ENCODE data around the gene KLHL29.

Gene KLHL29

DNA sequence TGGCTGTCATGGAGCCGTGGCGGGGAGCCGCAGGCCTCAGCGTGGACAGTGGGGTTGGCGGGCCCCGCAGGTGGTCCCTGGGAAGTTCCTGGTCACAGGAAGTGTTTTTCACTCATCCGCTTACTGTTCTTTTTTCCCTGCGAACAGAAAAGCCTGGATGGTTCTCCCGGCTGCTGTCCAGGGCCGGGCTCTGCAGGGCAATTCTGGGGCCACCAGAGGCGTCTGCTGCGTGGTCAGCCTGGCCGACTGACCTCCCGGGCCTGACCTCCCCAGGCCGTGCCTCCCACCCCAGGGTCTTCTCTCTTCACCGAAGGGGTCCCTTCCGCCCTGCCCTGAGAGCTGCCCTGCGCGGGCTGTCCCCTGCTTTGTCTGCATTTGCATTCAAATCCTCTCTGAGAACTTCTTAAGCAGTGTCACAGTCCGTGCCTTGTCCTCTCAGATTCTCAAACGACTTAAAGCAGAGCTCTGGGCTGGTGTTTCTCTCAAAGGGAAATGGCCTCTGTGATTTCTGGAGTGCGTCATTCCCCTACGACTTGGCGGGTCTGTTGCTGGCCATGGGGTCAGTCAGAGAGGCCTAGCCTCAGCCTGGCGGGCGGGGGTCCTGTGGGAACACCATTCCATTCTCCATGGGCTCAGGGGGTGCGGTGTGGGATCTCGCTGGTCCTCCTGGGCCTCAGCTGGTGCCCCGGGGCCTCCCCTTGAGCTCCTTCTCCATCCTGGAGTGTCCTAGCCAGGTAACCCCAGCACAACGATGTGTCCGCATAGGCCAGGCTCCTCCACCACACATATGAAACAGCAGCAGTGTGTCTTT is 38.3 kb downstream of the KLHL29 start:
- DNase-seq: no peak

DNA sequence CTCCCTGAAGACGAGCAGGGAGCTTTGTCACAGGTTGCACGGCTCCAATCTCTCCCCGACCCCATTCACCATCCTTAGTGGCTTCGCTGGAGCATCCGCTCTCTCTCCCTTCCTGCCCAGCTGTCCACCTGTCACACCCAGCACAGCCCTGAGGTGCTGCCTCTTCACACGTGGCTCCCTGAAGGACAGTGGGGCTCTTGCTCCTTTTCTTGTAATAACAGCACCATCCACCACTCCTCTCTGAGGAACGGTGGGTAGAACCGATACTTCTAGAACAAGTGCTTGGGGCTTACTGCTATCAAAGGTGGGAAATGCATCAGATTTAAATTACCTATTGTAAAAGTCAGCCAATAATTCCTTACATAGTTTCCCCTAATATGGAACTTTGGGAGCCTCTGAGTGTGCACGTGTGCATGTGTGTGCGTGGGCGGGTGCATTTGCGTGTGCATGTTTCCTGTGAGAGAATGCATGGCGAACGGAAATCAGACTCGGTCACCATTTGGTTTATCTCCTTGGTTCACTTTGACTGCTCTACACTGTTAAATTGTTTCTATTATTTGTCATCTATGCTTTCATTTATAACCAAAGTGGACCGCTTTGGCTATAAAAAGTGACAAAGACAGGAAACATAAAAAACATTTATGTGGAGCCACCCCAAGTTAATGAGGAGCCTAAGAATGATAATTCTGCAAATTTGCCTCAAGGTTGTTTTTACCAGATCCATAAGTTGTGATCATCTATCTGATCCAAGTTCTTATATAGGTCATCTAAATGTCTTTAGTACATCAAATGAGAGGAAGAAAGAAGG is 39.1 kb downstream of the KLHL29 start:
- DNase-seq: no peak

DNA sequence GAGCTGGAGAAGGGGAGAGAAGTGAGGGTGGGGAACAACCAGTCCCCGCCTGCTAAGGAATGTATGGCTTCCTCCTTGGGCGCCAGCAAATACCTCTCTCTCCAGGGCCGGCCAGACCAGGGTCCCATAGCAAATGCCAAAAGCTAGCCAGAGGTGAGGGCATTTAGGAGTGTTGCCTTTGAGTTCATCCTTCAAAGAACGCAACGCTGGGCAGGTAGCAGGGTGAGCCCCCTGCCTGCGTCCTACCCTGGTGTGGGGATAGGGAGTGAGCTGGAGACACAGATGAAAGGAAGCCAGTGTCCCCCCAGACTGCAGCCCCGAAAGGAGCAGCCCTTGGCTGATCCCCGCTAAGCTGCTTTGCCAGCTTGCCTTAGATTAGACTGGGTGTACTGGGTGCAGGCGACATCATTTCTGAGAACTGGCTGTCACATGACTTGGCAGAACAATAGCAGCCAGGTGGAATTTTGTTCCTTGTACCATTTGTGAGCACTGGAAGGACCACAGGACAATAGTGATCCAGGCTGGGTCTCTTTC is 40.4 kb downstream of the KLHL29 start:
- DNase-seq: no peak

- DNase-seq: no peak
Measured at GRCh38 chr2:23425885-23426262, 40.9 kb downstream of the KLHL29 start.

DNA sequence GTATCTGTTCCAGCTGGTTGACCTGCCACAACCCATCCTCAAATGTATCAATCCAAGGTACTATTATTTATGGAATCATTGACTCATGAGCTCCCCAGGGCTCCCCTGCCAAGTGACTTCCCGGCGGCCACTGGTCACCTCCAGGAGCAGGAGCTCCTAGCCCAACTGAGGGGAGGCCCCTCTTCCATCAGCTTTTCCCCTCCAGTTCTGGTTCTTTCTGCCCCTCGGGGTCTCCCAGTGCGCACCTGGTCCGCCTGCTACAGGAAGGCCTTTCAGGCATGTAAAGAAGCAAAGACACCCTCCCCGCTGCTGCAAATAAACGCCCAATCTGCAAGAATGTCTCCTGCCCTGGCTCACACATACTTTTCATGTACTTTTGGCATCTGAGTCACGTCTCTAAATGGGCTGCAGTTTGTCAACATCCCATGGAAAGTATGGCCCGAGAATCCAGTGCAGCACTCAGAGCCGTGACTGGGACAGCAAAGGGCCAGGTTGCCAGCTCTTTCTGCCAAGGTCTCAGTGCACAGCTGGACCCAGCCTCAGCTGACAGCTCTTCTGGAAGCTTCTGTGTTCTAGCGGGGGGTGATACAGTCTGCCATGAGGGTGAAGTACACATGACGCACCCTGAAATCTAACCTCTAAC is 41.4 kb downstream of the KLHL29 start:
- no peak for DNase-seq

DNA sequence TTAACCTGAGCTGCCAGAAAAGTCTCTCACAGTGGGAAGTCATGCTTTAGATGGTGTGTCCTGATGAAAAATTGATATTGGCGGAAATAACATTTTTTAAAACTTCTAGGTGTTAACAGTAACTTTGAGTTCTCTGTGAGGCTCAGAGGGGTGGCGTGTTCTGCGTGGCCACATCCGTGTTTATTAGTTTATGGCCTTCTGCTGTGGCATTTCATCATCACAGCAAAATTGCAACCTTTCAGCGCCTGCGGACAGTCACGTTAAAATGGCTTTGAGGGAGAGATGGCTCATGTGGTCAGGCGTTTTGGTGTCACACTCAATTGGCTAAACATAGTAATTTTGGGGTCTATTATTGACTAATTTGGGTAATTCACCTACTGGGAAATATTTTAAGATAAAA is 42.4 kb downstream of the KLHL29 start:
- DNase-seq: no peak

DNA sequence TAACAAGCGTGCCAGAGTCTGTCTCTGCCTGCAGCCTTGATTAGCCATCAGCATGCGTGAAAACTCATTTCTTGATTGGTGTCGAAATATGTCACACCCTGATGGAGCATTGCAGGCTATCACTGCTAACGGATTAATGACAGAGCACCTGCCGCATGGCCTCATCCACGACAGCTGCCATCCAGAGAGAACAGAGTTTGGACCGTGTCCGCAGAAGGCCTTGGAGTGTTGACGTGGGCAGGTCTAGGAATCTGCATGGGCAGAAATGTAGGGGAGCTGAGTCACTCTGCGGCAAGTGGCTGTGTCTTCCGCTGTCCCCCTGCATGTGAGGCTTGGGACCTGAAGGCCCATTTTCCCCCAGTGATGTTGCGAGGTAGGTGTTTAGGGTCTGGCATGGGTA is 43.0 kb downstream of the KLHL29 start:
- DNase-seq: no peak

DNA sequence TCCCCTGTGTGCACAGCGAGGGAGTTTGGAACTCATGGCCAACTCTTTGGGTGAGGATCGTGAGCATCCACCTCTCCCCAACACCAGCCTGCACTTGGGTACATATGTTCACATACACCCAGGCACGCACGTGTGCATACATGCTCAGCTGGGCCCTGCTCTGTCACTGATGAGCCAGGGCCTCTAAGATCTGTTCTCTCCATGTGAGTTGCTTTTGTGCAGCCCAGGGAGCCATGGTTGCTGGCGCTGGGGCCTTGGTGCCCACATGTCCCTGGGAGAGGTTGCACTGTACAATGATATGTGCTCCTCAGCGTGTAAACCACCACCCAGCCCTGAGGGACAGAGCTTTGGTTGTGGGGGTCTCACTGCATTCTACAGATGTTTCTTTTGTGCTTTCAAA is 44.1 kb downstream of the KLHL29 start:
- no peak for DNase-seq

GRCh38 chr2:23430263-23430662 is 45.3 kb downstream of the KLHL29 start:
- peak; percentile 13 for DNase-seq

DNA sequence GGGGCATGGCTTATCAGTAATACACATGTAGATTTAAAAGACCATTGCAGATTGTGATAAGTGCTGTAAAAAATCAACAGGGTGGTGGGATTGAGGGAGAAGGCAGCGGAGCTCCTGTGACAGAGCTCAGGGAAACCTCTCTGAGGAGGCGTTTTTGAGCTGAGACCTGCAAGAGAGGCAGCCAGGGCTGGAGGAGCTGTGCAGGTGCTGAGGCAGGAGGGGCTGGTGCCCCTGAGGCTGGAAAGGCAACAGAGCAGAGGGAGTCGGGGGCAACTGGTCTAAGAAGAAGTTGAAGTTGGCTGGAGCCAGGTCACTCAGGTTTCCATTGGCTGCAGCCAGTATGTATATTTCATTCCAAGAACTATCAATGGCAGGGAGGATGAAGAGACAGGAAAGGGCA is 47.6 kb downstream of the KLHL29 start:
- no peak for DNase-seq

DNA sequence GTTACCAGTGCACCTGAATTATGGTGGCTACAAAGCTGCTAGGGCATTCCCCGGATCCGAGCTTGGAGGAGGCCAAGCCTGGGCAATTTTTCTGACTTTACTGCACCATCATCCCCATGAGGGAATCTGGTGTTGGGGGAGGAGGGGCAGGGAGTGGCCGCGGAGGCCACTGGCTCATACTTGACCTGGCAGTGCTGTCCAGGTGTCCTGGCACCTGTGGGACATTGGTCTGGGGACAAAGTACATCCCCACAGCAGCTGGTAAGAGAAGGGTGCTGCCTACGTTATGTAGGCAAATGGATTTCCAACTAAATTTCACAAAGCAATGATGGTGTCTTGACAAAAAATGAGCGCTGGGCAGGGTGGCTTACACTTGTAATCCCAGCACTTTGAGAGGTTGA is 48.3 kb downstream of the KLHL29 start:
- no peak for DNase-seq

DNA sequence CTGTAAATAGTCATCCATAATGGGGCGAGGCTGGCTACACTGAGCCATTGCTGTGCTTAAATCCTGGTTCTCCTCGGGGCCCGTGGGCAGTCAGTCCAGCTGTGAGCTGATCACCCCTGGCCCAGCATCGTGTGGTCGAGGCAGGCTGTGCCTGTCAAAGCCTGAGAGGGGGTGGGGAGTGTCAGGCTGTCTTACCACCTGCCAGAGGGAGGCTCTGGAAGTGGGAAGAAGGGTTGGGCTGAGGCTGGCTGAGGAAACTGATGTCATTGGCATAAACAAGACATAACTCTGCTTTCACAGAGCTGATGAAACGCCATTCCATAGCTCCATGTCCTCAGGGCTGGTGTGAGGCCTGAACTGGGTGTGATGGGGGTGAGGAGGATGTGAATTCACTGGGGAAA is 49.7 kb downstream of the KLHL29 start:
- DNase-seq: no peak

- no peak for DNase-seq
Measured at GRCh38 chr2:23435250-23436035, 50.5 kb downstream of the KLHL29 start.

- DNase-seq: no peak
Measured at GRCh38 chr2:23436346-23437098, 51.5 kb downstream of the KLHL29 start.

DNA sequence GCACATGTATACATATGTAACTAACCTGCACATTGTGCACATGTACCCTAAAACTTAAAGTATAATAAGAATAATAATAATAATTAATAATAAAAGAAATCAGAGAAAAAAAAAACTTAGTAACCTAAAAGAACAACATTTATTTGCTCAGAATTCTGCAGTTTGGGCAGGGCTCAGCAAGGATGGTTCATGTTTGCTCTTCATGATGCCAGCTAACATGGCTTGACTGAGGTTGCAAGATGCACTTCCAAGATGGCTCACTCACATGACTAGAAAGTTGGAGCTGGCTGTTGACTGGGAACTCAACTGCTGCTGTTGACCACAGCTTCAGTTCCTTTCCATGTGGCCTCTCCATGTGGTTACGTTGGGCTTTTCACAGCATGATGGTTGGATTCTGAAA is 56.4 kb downstream of the KLHL29 start:
- no peak for DNase-seq

DNA sequence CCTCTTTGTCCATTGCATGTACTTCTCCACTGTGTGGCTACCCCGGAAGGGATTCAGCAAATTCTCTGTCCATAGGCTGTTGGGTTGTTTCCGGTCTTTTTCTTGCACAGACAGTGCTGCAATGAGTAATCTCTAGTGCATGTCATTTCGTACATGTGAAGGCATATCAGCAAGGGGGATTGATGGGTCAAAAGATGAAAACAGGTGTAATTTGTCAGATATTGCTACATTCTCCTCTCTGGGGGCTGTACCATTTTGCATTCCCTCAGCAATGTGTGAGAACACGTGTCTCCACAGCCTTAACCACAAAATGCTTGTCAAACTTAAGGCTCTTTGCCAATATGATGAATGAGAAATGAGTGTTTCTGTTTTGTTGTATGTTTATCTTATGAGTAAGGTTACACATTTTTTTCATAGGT is 60.5 kb downstream of the KLHL29 start:
- peak; percentile 63 for DNase-seq

GRCh38 chr2:23446916-23447315 is 61.9 kb downstream of the KLHL29 start:
- DNase-seq: no peak

GRCh38 chr2:23447405-23447804 is 62.4 kb downstream of the KLHL29 start:
- no peak for DNase-seq

DNA sequence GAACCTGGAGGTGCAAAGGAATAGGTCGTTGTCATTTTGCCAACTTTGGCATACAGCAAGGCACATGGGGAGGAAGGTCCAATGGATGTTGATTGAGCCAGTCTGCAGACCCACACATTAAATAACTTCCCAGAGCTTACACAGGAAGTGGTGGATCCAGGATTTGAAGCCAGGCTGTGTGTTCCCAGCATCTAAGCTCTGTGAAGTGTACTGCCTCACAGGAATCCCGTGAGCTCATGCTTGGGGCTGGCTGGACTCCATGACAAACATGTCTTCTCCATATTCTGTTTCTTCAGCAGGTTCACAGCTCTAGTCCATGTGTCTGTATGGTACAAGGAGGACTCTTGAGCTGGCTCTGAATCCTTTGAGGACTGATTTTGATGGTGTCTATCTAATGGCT is 63.9 kb downstream of the KLHL29 start:
- no peak for DNase-seq

DNA sequence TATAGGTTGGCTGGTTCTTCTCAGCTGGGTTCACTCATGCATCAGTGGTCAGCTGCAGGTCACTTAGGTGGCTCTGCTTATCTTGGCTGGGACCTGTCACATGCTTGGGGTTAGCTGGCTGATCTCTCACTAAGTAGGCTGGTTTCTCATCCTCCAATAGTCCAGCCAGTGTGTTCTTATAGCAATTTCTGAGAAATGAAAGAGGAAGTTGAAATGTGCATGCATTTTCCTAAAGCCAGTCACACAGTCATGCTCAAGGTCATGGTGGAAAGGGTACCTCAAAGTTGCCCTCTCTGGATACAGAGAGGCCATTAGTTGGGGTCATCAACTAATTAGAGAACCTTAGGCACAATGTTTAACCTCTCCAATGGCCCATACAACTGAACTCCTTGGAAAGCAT is 64.4 kb downstream of the KLHL29 start:
- DNase-seq: no peak

DNA sequence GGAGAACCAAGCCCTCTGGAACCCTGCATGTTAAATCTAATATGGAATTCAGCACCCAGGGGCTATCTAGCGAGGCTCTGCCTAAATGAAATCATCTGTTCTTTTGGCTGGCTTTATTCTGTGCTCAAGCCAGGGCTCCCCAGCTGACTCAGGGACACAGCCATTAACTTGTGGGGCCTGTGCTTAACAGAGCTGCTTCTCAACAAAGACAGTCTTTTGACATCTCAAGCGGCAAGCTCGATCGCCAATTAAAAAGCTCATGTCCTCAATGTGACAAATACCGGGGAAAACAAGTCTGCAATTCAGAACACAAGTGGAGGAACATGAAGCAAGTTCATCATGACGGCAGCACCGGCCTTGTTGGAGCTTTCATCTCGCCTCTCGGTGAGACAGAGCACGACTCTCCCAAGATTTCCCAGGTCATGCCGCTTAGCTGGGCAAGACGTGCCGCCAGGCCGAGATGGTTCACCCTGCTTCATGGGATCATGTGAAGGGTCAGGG is 64.9 kb downstream of the KLHL29 start:
- no peak for DNase-seq

- DNase-seq: no peak
Measured at GRCh38 chr2:23452372-23452771, 67.4 kb downstream of the KLHL29 start.

Data from kidney glomerular epithelial cell (primary cell).